ENCODE data around the gene NRG2. TPM values are rescaled to one million over a fixed set of nuclear protein-coding genes. Genes with fewer than 3 reads are reported as not detected.

Gene NRG2
- total RNA-seq, 2 experiments from 2014 or later: 0.42 TPM; not detected in 1

- no peak overlapping the region for H3K4me3 Mint-ChIP-seq
- H3K27ac Mint-ChIP-seq: no peak overlapping the region
- DNase-seq: no peak
- no peak for ATAC-seq
- CTCF ChIA-PET: interaction anchor here (8.1 kb wide), 1 partner anchor 16 kb away, joined by 44 read pairs; no protein-coding TSS in a partner anchor
- no peaks in the 10 kb centered on the region for H3K9me3 Mint-ChIP-seq (ENCODE audit: low read depth)
- H3K4me1 Mint-ChIP-seq: no peaks in the 10 kb centered on the region
- H3K27me3 Mint-ChIP-seq: peaks cover 37% of the 10 kb centered on the region
- no peaks in the 10 kb centered on the region for H3K36me3 Mint-ChIP-seq
Observed at GRCh38 chr5:139985733-139986132, 57.4 kb downstream of the NRG2 start.

GRCh38 chr5:139985290-139985689 lies 57.8 kb downstream of the NRG2 start:
- H3K27me3 Mint-ChIP-seq: peaks cover 39% of the 10 kb centered on the region
- H3K4me3 Mint-ChIP-seq: no peak overlapping the region
- no peak overlapping the region for H3K27ac Mint-ChIP-seq
- no peaks in the 10 kb centered on the region for H3K9me3 Mint-ChIP-seq (ENCODE audit: low read depth)
- ATAC-seq: no peak
- no peaks in the 10 kb centered on the region for H3K4me1 Mint-ChIP-seq
- DNase-seq: no peak
- no peaks in the 10 kb centered on the region for H3K36me3 Mint-ChIP-seq
- CTCF ChIA-PET: interaction anchor here (8.1 kb wide), 1 partner anchor 16 kb away, joined by 44 read pairs; no protein-coding TSS in a partner anchor

GRCh38 chr5:139984816-139985215 lies 58.3 kb downstream of the NRG2 start:
- H3K4me3 Mint-ChIP-seq: no peak overlapping the region
- peaks cover 43% of the 10 kb centered on the region for H3K27me3 Mint-ChIP-seq
- H3K27ac Mint-ChIP-seq: no peak overlapping the region
- no peak for ATAC-seq
- no peaks in the 10 kb centered on the region for H3K4me1 Mint-ChIP-seq
- H3K36me3 Mint-ChIP-seq: no peaks in the 10 kb centered on the region
- H3K9me3 Mint-ChIP-seq (ENCODE audit: low read depth): no peaks in the 10 kb centered on the region
- no peak for DNase-seq
- CTCF ChIA-PET: interaction anchor here (8.1 kb wide), 1 partner anchor 15 kb away, joined by 44 read pairs; no protein-coding TSS in a partner anchor

- Mint-ChIP-seq H3K4me1 (no peaks in the 10 kb centered on the region), H3K27me3 (peaks cover 41% of the 10 kb centered on the region), H3K4me3 (no peak overlapping the region), H3K27ac (no peak overlapping the region), H3K9me3 (ENCODE audit: low read depth) (no peaks in the 10 kb centered on the region), H3K36me3 (no peaks in the 10 kb centered on the region)
- DNase-seq (no peak), ATAC-seq (no peak)
- CTCF ChIA-PET: interaction anchor here (1.3 to 8.1 kb wide), 2 partner anchors 13 to 196 kb away, joined by 4 to 44 read pairs; no protein-coding TSS in a partner anchor
Observed at GRCh38 chr5:139982975-139983240, 60.2 kb downstream of the NRG2 start.

- ATAC-seq (no peak), DNase-seq (no peak)
- CTCF ChIA-PET: interaction anchor here (1.3 to 8.1 kb wide), 2 partner anchors 13 to 195 kb away, joined by 4 to 44 read pairs; no protein-coding TSS in a partner anchor
- H3K27me3 Mint-ChIP-seq: peaks cover 41% of the 10 kb centered on the region
- H3K27ac Mint-ChIP-seq: no peak overlapping the region
- no peaks in the 10 kb centered on the region for H3K4me1 Mint-ChIP-seq
- H3K36me3 Mint-ChIP-seq: no peaks in the 10 kb centered on the region
- no peaks in the 10 kb centered on the region for H3K9me3 Mint-ChIP-seq (ENCODE audit: low read depth)
- H3K4me3 Mint-ChIP-seq: no peak overlapping the region
Observed at GRCh38 chr5:139982157-139982974, 60.7 kb downstream of the NRG2 start.

GRCh38 chr5:139980765-139981164 lies 62.3 kb downstream of the NRG2 start:
- peaks cover 49% of the 10 kb centered on the region for H3K27me3 Mint-ChIP-seq
- no peak for DNase-seq
- H3K9me3 Mint-ChIP-seq (ENCODE audit: low read depth): no peaks in the 10 kb centered on the region
- CTCF ChIA-PET: interaction anchor here (8.1 kb wide), 1 partner anchor 11 kb away, joined by 44 read pairs; no protein-coding TSS in a partner anchor
- no peak overlapping the region for H3K27ac Mint-ChIP-seq
- no peak for ATAC-seq
- H3K36me3 Mint-ChIP-seq: no peaks in the 10 kb centered on the region
- H3K4me1 Mint-ChIP-seq: no peaks in the 10 kb centered on the region
- H3K4me3 Mint-ChIP-seq: no peak overlapping the region

- no peaks in the 10 kb centered on the region for H3K4me1 Mint-ChIP-seq
- H3K27ac Mint-ChIP-seq: no peak overlapping the region
- no peak for DNase-seq
- ATAC-seq: no peak
- H3K27me3 Mint-ChIP-seq: peaks cover 49% of the 10 kb centered on the region
- H3K36me3 Mint-ChIP-seq: no peaks in the 10 kb centered on the region
- H3K9me3 Mint-ChIP-seq (ENCODE audit: low read depth): no peaks in the 10 kb centered on the region
- no peak overlapping the region for H3K4me3 Mint-ChIP-seq
- CTCF ChIA-PET: interaction anchor here (8.1 kb wide), 1 partner anchor 10 kb away, joined by 44 read pairs; no protein-coding TSS in a partner anchor
Observed at GRCh38 chr5:139979943-139980342, 63.2 kb downstream of the NRG2 start.

GRCh38 chr5:139979518-139979917 lies 63.6 kb downstream of the NRG2 start:
- DNase-seq: no peak
- no peak overlapping the region for H3K27ac Mint-ChIP-seq

GRCh38 chr5:139976703-139977102 lies 66.4 kb downstream of the NRG2 start:
- Mint-ChIP-seq H3K27me3 (peaks cover 34% of the 10 kb centered on the region), H3K36me3 (no peaks in the 10 kb centered on the region), H3K4me3 (no peak overlapping the region), H3K4me1 (no peaks in the 10 kb centered on the region), H3K27ac (no peak overlapping the region), H3K9me3 (ENCODE audit: low read depth) (no peaks in the 10 kb centered on the region)
- no peak for DNase-seq
- CTCF ChIA-PET: interaction anchor here (1.9 kb wide), 1 partner anchor 189 kb away, joined by 5 read pairs; no protein-coding TSS in a partner anchor
- no peak for ATAC-seq

More at GRCh38 chr5:139979518-139979917, 63.6 kb downstream of the NRG2 start:
- CTCF ChIA-PET: interaction anchor here (8.1 kb wide), 1 partner anchor 10 kb away, joined by 44 read pairs; no protein-coding TSS in a partner anchor
- no peaks in the 10 kb centered on the region for H3K9me3 Mint-ChIP-seq (ENCODE audit: low read depth)
- no peak for ATAC-seq
- H3K4me1 Mint-ChIP-seq: no peaks in the 10 kb centered on the region
- no peak overlapping the region for H3K4me3 Mint-ChIP-seq
- no peaks in the 10 kb centered on the region for H3K36me3 Mint-ChIP-seq
- peaks cover 49% of the 10 kb centered on the region for H3K27me3 Mint-ChIP-seq

- no peaks in the 10 kb centered on the region for H3K9me3 Mint-ChIP-seq (ENCODE audit: low read depth)
- CTCF ChIA-PET: interaction anchor here (0.7 kb wide), 1 partner anchor 188 kb away, joined by 3 read pairs; no protein-coding TSS in a partner anchor
Observed at GRCh38 chr5:139975942-139976341, 67.2 kb downstream of the NRG2 start.

GRCh38 chr5:139975306-139975705 lies 67.8 kb downstream of the NRG2 start:
- H3K4me3 Mint-ChIP-seq: no peak overlapping the region
- H3K4me1 Mint-ChIP-seq: no peaks in the 10 kb centered on the region
- DNase-seq (peak; percentile 36), ATAC-seq (no peak)
- peaks cover 37% of the 10 kb centered on the region for H3K27me3 Mint-ChIP-seq
- H3K36me3 Mint-ChIP-seq: no peaks in the 10 kb centered on the region
- no peak overlapping the region for H3K27ac Mint-ChIP-seq
- no peaks in the 10 kb centered on the region for H3K9me3 Mint-ChIP-seq (ENCODE audit: low read depth)
- CTCF ChIA-PET: interaction anchor here (0.7 kb wide), 1 partner anchor 188 kb away, joined by 3 read pairs; no protein-coding TSS in a partner anchor

More at GRCh38 chr5:139975942-139976341, 67.2 kb downstream of the NRG2 start:
- Mint-ChIP-seq H3K4me1 (no peaks in the 10 kb centered on the region), H3K27ac (no peak overlapping the region), H3K4me3 (no peak overlapping the region), H3K27me3 (peaks cover 35% of the 10 kb centered on the region), H3K36me3 (no peaks in the 10 kb centered on the region)
- ATAC-seq: no peak
- no peak for DNase-seq

GRCh38 chr5:139974661-139975060 lies 68.4 kb downstream of the NRG2 start:
- DNase-seq (peak; percentile 37), ATAC-seq (no peak)
- no peaks in the 10 kb centered on the region for H3K36me3 Mint-ChIP-seq
- no peaks in the 10 kb centered on the region for H3K9me3 Mint-ChIP-seq (ENCODE audit: low read depth)
- H3K4me3 Mint-ChIP-seq: no peak overlapping the region
- no peaks in the 10 kb centered on the region for H3K4me1 Mint-ChIP-seq
- CTCF ChIA-PET: no interaction called here
- no peak overlapping the region for H3K27ac Mint-ChIP-seq
- peaks cover 37% of the 10 kb centered on the region for H3K27me3 Mint-ChIP-seq

- Mint-ChIP-seq H3K4me3 (no peak overlapping the region), H3K36me3 (no peaks in the 10 kb centered on the region), H3K4me1 (no peaks in the 10 kb centered on the region), H3K27me3 (peaks cover 31% of the 10 kb centered on the region), H3K9me3 (ENCODE audit: low read depth) (no peaks in the 10 kb centered on the region), H3K27ac (no peak overlapping the region)
- peak; percentile 21 for DNase-seq
- CTCF ChIA-PET: interaction anchor here (1.2 to 6.5 kb wide), 6 partner anchors 11 to 338 kb away, joined by 3 to 195 read pairs (median 25); no protein-coding TSS in a partner anchor
- ATAC-seq: no peak
Observed at GRCh38 chr5:139971202-139971725, 71.8 kb downstream of the NRG2 start.

All from activated CD8-positive, alpha-beta memory T cell treated with anti-CD3 and anti-CD28 coated beads, Interleukin-2, amount 10 ng/mL, durations not matched to agents 7 days and 5 days (primary cell).